ENCODE data around the gene ENDOD1.

DNA sequence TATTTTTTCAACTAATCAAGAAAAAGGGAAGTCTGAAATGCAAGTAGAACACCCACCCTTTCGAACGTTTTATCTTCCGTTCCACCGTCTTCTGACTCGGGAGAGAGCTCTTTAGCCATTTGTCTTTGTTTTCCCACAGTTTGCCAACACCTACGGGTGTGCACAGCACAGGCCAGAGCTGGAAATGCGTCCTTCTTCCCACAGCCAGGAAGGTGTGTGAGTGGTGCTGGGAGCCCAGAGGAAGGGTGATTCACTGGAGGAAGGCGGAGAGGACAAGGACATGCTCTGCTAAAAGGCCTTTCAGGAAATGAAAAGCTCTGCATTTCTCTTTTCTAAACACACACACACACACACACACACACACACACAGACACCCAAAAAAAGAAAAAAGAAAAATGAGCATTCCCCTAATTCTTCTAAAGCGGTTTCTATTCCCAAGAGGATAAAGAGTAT lies 18.5 kb downstream of the ENDOD1 start:
- TF ChIP-seq, protein P1, sequence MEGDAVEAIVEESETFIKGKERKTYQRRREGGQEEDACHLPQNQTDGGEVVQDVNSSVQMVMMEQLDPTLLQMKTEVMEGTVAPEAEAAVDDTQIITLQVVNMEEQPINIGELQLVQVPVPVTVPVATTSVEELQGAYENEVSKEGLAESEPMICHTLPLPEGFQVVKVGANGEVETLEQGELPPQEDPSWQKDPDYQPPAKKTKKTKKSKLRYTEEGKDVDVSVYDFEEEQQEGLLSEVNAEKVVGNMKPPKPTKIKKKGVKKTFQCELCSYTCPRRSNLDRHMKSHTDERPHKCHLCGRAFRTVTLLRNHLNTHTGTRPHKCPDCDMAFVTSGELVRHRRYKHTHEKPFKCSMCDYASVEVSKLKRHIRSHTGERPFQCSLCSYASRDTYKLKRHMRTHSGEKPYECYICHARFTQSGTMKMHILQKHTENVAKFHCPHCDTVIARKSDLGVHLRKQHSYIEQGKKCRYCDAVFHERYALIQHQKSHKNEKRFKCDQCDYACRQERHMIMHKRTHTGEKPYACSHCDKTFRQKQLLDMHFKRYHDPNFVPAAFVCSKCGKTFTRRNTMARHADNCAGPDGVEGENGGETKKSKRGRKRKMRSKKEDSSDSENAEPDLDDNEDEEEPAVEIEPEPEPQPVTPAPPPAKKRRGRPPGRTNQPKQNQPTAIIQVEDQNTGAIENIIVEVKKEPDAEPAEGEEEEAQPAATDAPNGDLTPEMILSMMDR (IDR thresholded peaks at IDR 0.05): no peak
- TF ChIP-seq EZH2 (IDR thresholded peaks at IDR 0.05; ENCODE audit: borderline replicate concordance, insufficient read depth, low read depth, low read length, poor library complexity, severe bottlenecking): no peak

Measured in B cell (primary cell).